Vagina (tissue), 2 donors: ENCODE results near the gene RHOXF2. TPM values are rescaled to one million over a fixed set of nuclear protein-coding genes. Genes with fewer than 3 reads are reported as not detected.
"Not testable (repeated sequence)": the region's sequence is repeated elsewhere in the genome, so short reads cannot be mapped to it uniquely, and the experiment has no call there.

Experiments used
- DNase-seq, 2 donors: peaks; one replicate each; pipeline ENCODE4 v3.0.0-alpha.2; 2017; ENCODE audit errors: extremely low spot score in 2 of 2
- H3K27ac ChIP-seq: fragments of 200-600 bp; sonication (generic); one replicate; pipeline ENCODE4 v1.5.1; 2019
- H3K27me3 ChIP-seq: fragments of 200-600 bp; sonication (generic); one replicate; pipeline ENCODE4 v1.5.1; 2019
- H3K36me3 ChIP-seq, 2 donors: fragments of 200-600 bp; sonication (generic); one replicate each; pipeline ENCODE4 v1.5.1; 2017 to 2019
- H3K4me1 ChIP-seq: fragments of 200-600 bp; sonication (generic); one replicate; pipeline ENCODE4 v1.5.1; 2019
- H3K4me3 ChIP-seq, 2 donors: fragments of 200-600 bp; sonication (generic); 1 replicate in 1 of 2; 2 replicates in 1 of 2; pipeline ENCODE4 v1.5.1; 2016 to 2019
- H3K9me3 ChIP-seq: fragments of 200-600 bp; sonication (generic); one replicate; pipeline ENCODE4 v1.5.1; 2019
- POLR2A ChIP-seq, 2 donors: fragments of 450-650 bp; IDR thresholded peaks; one replicate each; pipeline ENCODE4 v1.6.1; 2017; ENCODE audit warnings: antibody characterized with exemption in 2 of 2, mild to moderate bottlenecking in 2 of 2, moderate library complexity in 2 of 2
- POLR2AphosphoS5 ChIP-seq, 2 donors: sonication (generic); formaldehyde crosslinking; IDR thresholded peaks; one replicate each; pipeline ENCODE4 v1.9.0; 2017; ENCODE audit warnings: antibody characterized with exemption in 2 of 2, mild to moderate bottlenecking in 2 of 2, low read depth in 1 of 2; ENCODE audit not compliant: insufficient read depth in 1 of 2
- intact Hi-C: fragments of 100-400 bp; cut with DNase I; formaldehyde crosslinking; loops from one replicate; pipeline ENCODE4 v1.15.1; 2023
- total RNA-seq: library from RNA; depleted of rRNA; stranded (reverse); fragments of >200 nt; gene quantifications from one replicate; pipeline ENCODE4 v1.2.3, GENCODE V29; 2016
- TF ChIP-seq, protein P1 (sequence below), 3 experiments: fragments of 450-650 bp in 2 of 3; fragments of 200-600 bp in 1 of 3; sonication (generic) in 1 of 3; IDR thresholded peaks; one replicate each; pipeline ENCODE4 v1.5.1; 2017 to 2019; ENCODE audit warnings: antibody characterized with exemption in 3 of 3, mild to moderate bottlenecking in 2 of 3, moderate library complexity in 2 of 3

Gene RHOXF2
- total RNA-seq, 1 donor from 2014 or later = not detected

GRCh38 chrX:120145295-120145925 is 13.0 kb upstream of the RHOXF2 start:
- TF ChIP-seq, protein P1, sequence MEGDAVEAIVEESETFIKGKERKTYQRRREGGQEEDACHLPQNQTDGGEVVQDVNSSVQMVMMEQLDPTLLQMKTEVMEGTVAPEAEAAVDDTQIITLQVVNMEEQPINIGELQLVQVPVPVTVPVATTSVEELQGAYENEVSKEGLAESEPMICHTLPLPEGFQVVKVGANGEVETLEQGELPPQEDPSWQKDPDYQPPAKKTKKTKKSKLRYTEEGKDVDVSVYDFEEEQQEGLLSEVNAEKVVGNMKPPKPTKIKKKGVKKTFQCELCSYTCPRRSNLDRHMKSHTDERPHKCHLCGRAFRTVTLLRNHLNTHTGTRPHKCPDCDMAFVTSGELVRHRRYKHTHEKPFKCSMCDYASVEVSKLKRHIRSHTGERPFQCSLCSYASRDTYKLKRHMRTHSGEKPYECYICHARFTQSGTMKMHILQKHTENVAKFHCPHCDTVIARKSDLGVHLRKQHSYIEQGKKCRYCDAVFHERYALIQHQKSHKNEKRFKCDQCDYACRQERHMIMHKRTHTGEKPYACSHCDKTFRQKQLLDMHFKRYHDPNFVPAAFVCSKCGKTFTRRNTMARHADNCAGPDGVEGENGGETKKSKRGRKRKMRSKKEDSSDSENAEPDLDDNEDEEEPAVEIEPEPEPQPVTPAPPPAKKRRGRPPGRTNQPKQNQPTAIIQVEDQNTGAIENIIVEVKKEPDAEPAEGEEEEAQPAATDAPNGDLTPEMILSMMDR (IDR thresholded peaks at IDR 0.05) = no peak
- TF ChIP-seq POLR2A (IDR thresholded peaks at IDR 0.05) (no peak), POLR2AphosphoS5 (IDR thresholded peaks at IDR 0.05; ENCODE audit: insufficient read depth in 1 of 2, low read depth in 1 of 2) (no peak)
- Histone ChIP-seq H3K4me3 (no peak overlapping the region), H3K9me3 (no peaks in the 10 kb centered on the region), H3K27me3 (no peaks in the 10 kb centered on the region), H3K27ac (no peak overlapping the region), H3K36me3 (no peaks in the 10 kb centered on the region), H3K4me1 (no peaks in the 10 kb centered on the region)
- no peak for DNase-seq
- intact Hi-C loops = no loop called here

- H3K36me3 ChIP-seq, H3K4me1 ChIP-seq, H3K9me3 ChIP-seq, H3K27ac ChIP-seq, intact Hi-C loops, DNase-seq, H3K27me3 ChIP-seq, H3K4me3 ChIP-seq: not testable (repeated sequence)
Measured at GRCh38 chrX:120146323-120146722, 12.1 kb upstream of the RHOXF2 start.

- Histone ChIP-seq H3K4me1 (no peaks in the 10 kb centered on the region), H3K36me3 (no peaks in the 10 kb centered on the region), H3K4me3 (no peak overlapping the region), H3K27ac (no peak overlapping the region), H3K9me3 (no peaks in the 10 kb centered on the region), H3K27me3 (no peaks in the 10 kb centered on the region)
- TF ChIP-seq POLR2A (IDR thresholded peaks at IDR 0.05) = no peak
- intact Hi-C loops = no loop called here
- no peak for DNase-seq
Measured at GRCh38 chrX:120147537-120147936, 10.9 kb upstream of the RHOXF2 start.

GRCh38 chrX:120150109-120150744 is 8.2 kb upstream of the RHOXF2 start:
- H3K27me3 ChIP-seq, H3K36me3 ChIP-seq, DNase-seq, H3K27ac ChIP-seq, H3K9me3 ChIP-seq, H3K4me1 ChIP-seq, intact Hi-C loops, H3K4me3 ChIP-seq: not testable (repeated sequence)

DNA sequence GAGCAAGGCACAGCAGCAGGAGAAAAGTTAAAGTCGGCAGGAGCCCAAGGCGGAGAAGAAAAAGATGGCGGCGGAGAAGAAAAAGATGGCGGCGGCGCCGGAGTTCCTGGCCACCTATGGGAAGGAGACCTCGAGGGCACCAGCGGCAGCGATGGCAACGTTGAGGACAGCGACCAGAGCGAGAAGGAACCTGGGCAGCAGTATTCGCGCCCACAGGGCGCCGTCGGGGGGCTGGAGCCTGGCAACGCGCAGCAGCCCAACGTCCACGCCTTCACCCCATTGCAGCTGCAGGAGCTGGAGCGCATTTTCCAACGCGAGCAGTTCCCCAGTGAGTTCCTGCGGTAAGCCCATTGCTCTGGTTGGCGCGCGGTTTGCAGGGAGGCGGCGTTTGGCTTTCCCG is 673 bp downstream of the RHOXF2 start:
- H3K4me3 ChIP-seq, H3K27ac ChIP-seq, H3K27me3 ChIP-seq, DNase-seq, H3K9me3 ChIP-seq, intact Hi-C loops, H3K4me1 ChIP-seq, H3K36me3 ChIP-seq: not testable (repeated sequence)

- H3K4me1 ChIP-seq, H3K27me3 ChIP-seq, H3K27ac ChIP-seq, H3K36me3 ChIP-seq, H3K9me3 ChIP-seq, DNase-seq, H3K4me3 ChIP-seq, intact Hi-C loops: not testable (repeated sequence)
Measured at GRCh38 chrX:120193254-120193653, 34.8 kb downstream of the RHOXF2 start.

DNA sequence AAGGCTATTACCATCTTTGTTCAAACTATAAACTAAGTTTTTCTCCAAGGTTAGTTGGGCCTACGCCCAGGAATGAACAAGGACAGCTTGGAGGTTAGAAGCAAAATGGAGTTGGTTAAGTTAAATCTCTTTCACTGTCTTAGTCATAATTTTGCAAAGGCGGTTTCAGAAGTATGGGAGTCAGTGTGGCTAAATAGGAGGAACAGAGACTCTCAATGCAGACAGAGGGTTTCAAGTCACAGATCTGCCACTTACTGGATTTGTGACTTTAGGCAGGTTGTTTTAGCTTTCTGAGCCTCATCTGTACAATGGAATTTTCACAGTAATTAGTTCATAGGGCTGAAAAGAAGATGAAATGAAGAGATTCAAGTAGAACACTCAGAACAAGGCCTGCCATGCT is 35.3 kb downstream of the RHOXF2 start:
- intact Hi-C loops, H3K9me3 ChIP-seq, H3K4me1 ChIP-seq, H3K27me3 ChIP-seq, H3K36me3 ChIP-seq, H3K4me3 ChIP-seq, DNase-seq, H3K27ac ChIP-seq: not testable (repeated sequence)

DNA sequence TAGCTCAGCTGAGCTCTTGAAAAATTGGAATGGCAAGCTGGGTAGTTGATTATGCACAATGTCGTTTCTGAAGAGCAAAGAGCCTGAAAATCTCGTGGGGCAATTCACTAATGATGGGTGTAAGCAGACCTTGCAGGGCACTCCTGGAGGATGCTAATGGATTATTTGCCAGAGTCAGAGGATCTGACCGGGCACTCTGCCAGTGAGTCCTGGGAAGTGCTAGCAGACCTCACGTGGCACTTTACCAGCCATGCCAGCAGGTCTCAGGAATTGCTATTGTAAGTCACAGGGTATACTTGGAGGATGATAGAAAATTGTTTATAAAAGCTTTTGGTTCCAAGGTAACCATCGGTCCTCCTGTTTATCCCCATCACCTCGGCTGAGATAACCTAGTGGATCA is 37.4 kb downstream of the RHOXF2 start:
- H3K4me3 ChIP-seq, H3K36me3 ChIP-seq, DNase-seq, H3K27me3 ChIP-seq, H3K9me3 ChIP-seq, H3K27ac ChIP-seq, intact Hi-C loops, H3K4me1 ChIP-seq: not testable (repeated sequence)

GRCh38 chrX:120196626-120197283 is 38.3 kb downstream of the RHOXF2 start:
- H3K9me3 ChIP-seq, H3K27me3 ChIP-seq, H3K36me3 ChIP-seq, H3K27ac ChIP-seq, intact Hi-C loops, H3K4me3 ChIP-seq, H3K4me1 ChIP-seq, DNase-seq: not testable (repeated sequence)
